ENCODE results near the gene DPH6. TPM values are rescaled to one million over a fixed set of nuclear protein-coding genes. Genes with fewer than 3 reads are reported as not detected.

DPH6 gene
- polyA plus RNA-seq, 2 donors, result 6.8 to 10.7 TPM

DNA sequence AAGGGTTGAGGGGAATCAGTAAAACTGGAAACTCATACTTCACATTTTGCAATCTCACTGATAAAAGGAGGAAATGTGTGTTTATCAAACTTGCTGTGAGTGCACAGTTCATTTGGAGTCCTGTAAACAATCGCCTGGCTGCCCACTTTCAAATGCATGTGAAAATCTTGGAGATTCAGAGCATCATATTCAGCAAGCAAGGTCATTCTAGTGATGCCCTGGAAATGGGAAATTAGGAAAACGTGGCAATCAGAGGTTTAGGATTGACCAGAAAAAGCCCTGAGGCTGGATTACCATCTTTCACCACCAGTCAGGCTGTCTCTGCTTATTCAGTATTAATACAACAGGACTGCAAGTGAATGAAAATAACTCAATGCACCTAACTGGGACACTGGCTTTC lies 23.9 kb downstream of the DPH6 start:
- Histone ChIP-seq H3K4me3 (ENCODE audit: low read depth in 1 of 2, low read length in 2 of 2) (no peak overlapping the region), H3K4me1 (ENCODE audit: control insufficient read depth in 2 of 2, insufficient read depth in 2 of 2, low read length in 1 of 2) (no peaks in the 10 kb centered on the region), H3K9me3 (ENCODE audit: control insufficient read depth in 2 of 2, insufficient read depth in 1 of 2, low read depth in 1 of 2, low read length in 1 of 2) (no peaks in the 10 kb centered on the region), H3K36me3 (ENCODE audit: control insufficient read depth in 2 of 2, insufficient read depth in 2 of 2, low read length in 1 of 2) (no peaks in the 10 kb centered on the region), H3K27ac (ENCODE audit: low read depth in 2 of 2, low read length in 1 of 2) (no peak overlapping the region), H3K27me3 (ENCODE audit: control insufficient read depth in 1 of 2, insufficient read depth in 2 of 2, low read length in 2 of 2) (no peaks in the 10 kb centered on the region)
- WGBS, 2 donors, result 54 to 56% methylated on average over 2 of the region's 2 CpGs

DNA sequence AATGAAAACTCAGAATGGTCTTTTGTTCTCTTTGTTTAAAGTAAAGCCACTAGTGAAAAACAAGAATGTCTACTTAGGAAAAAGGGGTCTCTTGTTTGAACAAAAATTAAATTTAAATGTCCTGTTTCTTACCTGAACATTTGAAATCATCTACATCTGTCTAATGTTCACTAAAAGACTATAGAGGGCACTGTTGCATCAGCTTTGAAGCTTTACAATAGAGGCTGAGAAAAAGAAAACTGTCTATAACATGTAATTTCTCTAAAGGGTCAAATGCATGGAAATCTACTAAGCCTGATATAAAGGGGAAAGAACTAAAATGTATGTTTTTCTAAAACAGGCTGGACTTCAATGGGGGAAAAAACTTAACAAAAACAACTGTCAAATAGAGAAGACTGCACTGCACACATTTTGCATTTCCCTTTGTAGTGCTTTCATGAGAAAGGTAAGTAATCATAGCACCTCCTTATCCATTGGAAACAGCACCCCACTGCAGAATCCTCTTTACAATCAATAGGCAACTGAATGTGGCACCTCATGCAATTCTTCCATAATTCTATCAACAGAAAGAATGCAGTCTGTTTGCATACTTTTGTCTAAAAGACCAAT lies 26.3 kb downstream of the DPH6 start:
- no peaks in the 10 kb centered on the region for H3K27me3 ChIP-seq (ENCODE audit: control insufficient read depth in 1 of 2, insufficient read depth in 2 of 2, low read length in 2 of 2)
- H3K36me3 ChIP-seq (ENCODE audit: control insufficient read depth in 2 of 2, insufficient read depth in 2 of 2, low read length in 1 of 2), result no peaks in the 10 kb centered on the region
- no peak overlapping the region for H3K27ac ChIP-seq (ENCODE audit: low read depth in 2 of 2, low read length in 1 of 2)
- H3K4me1 ChIP-seq (ENCODE audit: control insufficient read depth in 2 of 2, insufficient read depth in 2 of 2, low read length in 1 of 2), result no peaks in the 10 kb centered on the region
- H3K4me3 ChIP-seq (ENCODE audit: low read depth in 1 of 2, low read length in 2 of 2), result no peak overlapping the region
- no peaks in the 10 kb centered on the region for H3K9me3 ChIP-seq (ENCODE audit: control insufficient read depth in 2 of 2, insufficient read depth in 1 of 2, low read depth in 1 of 2, low read length in 1 of 2)

- Histone ChIP-seq H3K27me3 (ENCODE audit: control insufficient read depth in 1 of 2, insufficient read depth in 2 of 2, low read length in 2 of 2) (no peaks in the 10 kb centered on the region), H3K9me3 (ENCODE audit: control insufficient read depth in 2 of 2, insufficient read depth in 1 of 2, low read depth in 1 of 2, low read length in 1 of 2) (no peaks in the 10 kb centered on the region), H3K27ac (ENCODE audit: low read depth in 2 of 2, low read length in 1 of 2) (no peak overlapping the region), H3K36me3 (ENCODE audit: control insufficient read depth in 2 of 2, insufficient read depth in 2 of 2, low read length in 1 of 2) (no peaks in the 10 kb centered on the region), H3K4me3 (ENCODE audit: low read depth in 1 of 2, low read length in 2 of 2) (no peak overlapping the region), H3K4me1 (ENCODE audit: control insufficient read depth in 2 of 2, insufficient read depth in 2 of 2, low read length in 1 of 2) (no peaks in the 10 kb centered on the region)
- WGBS, 2 donors, result 53 to 62% methylated on average over 1 of the region's 1 CpG
Observed at GRCh38 chr15:35519052-35519451, 26.9 kb downstream of the DPH6 start.

DNA sequence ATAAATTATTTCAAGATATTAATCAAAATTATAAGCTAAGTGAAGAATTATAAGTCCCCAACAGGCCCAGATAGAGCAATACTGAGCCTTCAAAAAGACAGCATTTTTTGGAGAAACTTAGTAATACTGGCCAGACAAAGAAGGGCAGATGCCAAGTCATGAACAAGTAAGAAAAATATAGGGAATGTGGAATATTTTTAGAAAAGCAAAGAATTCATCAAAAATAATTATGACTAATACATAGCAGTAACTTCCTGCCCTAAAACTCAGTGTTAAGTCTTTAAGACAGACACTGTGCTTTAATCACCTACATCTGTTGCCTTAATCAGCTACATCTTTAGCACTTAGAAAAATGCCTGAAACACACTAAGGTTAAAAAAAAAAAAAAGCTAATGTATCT lies 31.2 kb downstream of the DPH6 start:
- no peaks in the 10 kb centered on the region for H3K36me3 ChIP-seq (ENCODE audit: control insufficient read depth in 2 of 2, insufficient read depth in 2 of 2, low read length in 1 of 2)

DNA sequence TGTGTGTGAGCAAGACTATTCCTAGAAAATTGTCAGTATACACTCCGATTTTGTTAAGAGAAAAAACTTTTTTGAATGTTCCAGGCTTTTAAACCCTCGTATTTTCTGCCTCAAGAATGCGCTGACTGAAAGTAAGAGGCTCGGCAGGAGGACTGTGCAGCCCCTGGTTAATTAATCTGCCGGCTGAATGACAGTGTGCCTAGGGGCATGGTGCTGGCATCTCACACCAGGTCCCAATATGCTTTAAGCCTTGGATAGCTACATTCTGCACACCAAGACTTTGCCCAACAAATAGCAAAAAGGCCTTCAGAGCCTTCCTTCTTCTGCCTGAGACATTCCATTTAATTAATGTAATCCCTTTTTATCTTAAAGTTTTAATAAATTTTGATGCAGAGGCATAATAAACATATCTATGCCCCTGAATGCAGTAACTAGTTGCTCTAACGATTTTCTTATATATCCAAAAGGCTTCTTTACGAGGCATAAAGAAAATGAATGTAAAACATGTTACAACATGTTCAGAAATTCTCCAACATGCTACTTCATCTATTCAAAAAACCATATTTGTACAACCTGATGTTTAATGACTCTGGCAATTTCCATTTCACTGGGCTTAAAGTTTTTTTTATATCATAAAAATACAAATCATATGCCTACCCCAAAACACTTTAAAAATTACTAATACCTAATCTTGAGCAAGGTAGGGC lies 37.9 kb downstream of the DPH6 start:
- Histone ChIP-seq H3K4me1 (ENCODE audit: control insufficient read depth in 2 of 2, insufficient read depth in 2 of 2, low read length in 1 of 2) (no peaks in the 10 kb centered on the region), H3K4me3 (ENCODE audit: low read depth in 1 of 2, low read length in 2 of 2) (no peak overlapping the region), H3K9me3 (ENCODE audit: control insufficient read depth in 2 of 2, insufficient read depth in 1 of 2, low read depth in 1 of 2, low read length in 1 of 2) (no peaks in the 10 kb centered on the region), H3K27me3 (ENCODE audit: control insufficient read depth in 1 of 2, insufficient read depth in 2 of 2, low read length in 2 of 2) (no peaks in the 10 kb centered on the region), H3K36me3 (ENCODE audit: control insufficient read depth in 2 of 2, insufficient read depth in 2 of 2, low read length in 1 of 2) (no peaks in the 10 kb centered on the region), H3K27ac (ENCODE audit: low read depth in 2 of 2, low read length in 1 of 2) (no peak overlapping the region)
- 61 to 70% methylated on average over 7 of the region's 7 CpGs for WGBS, 2 donors

More for the DNA sequence above, 31.2 kb downstream of the DPH6 start:
- H3K4me1 ChIP-seq (ENCODE audit: control insufficient read depth in 2 of 2, insufficient read depth in 2 of 2, low read length in 1 of 2), result no peaks in the 10 kb centered on the region
- no peaks in the 10 kb centered on the region for H3K9me3 ChIP-seq (ENCODE audit: control insufficient read depth in 2 of 2, insufficient read depth in 1 of 2, low read depth in 1 of 2, low read length in 1 of 2)
- H3K27me3 ChIP-seq (ENCODE audit: control insufficient read depth in 1 of 2, insufficient read depth in 2 of 2, low read length in 2 of 2), result no peaks in the 10 kb centered on the region
- no peak overlapping the region for H3K27ac ChIP-seq (ENCODE audit: low read depth in 2 of 2, low read length in 1 of 2)
- no peak overlapping the region for H3K4me3 ChIP-seq (ENCODE audit: low read depth in 1 of 2, low read length in 2 of 2)

DNA sequence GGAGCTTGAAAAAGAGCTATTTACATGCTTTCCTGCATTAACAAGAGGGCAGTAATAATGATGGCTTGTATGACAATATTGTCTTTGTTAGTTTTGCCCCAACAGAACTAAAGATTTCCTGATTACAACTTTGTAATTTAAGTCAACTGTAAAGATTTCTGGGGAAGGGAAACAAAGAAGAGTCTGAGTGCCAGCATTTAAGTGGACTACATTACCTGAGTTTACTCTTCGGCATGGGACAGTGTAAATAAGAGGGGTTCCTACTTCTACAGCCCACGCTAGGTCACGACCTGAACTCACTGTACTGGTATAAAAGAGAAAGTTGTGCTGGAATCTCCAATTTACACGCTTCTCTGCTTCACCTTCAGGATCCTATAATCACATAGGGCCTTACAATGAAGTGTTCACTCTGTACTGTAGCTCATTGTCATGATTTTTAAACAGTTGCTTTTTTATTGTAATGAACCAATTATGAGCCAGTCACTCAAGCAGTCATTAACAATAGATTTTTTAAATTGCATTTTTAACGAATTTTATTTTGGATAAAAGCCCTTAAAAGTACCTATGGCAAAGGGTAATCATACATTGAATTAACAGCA lies 39.6 kb downstream of the DPH6 start:
- WGBS, 2 donors, result 64 to 73% methylated on average over 5 of the region's 5 CpGs
- H3K27me3 ChIP-seq (ENCODE audit: control insufficient read depth in 1 of 2, insufficient read depth in 2 of 2, low read length in 2 of 2), result no peaks in the 10 kb centered on the region

GRCh38 chr15:35505809-35506208 lies 40.2 kb downstream of the DPH6 start:
- no peaks in the 10 kb centered on the region for H3K27me3 ChIP-seq (ENCODE audit: control insufficient read depth in 1 of 2, insufficient read depth in 2 of 2, low read length in 2 of 2)
- no peaks in the 10 kb centered on the region for H3K4me1 ChIP-seq (ENCODE audit: control insufficient read depth in 2 of 2, insufficient read depth in 2 of 2, low read length in 1 of 2)
- H3K9me3 ChIP-seq (ENCODE audit: control insufficient read depth in 2 of 2, insufficient read depth in 1 of 2, low read depth in 1 of 2, low read length in 1 of 2), result no peaks in the 10 kb centered on the region
- H3K36me3 ChIP-seq (ENCODE audit: control insufficient read depth in 2 of 2, insufficient read depth in 2 of 2, low read length in 1 of 2), result no peaks in the 10 kb centered on the region
- no peak overlapping the region for H3K27ac ChIP-seq (ENCODE audit: low read depth in 2 of 2, low read length in 1 of 2)
- H3K4me3 ChIP-seq (ENCODE audit: low read depth in 1 of 2, low read length in 2 of 2), result no peak overlapping the region

More for the DNA sequence above, 39.6 kb downstream of the DPH6 start:
- Histone ChIP-seq H3K9me3 (ENCODE audit: control insufficient read depth in 2 of 2, insufficient read depth in 1 of 2, low read depth in 1 of 2, low read length in 1 of 2) (no peaks in the 10 kb centered on the region), H3K27ac (ENCODE audit: low read depth in 2 of 2, low read length in 1 of 2) (no peak overlapping the region), H3K4me1 (ENCODE audit: control insufficient read depth in 2 of 2, insufficient read depth in 2 of 2, low read length in 1 of 2) (no peaks in the 10 kb centered on the region), H3K36me3 (ENCODE audit: control insufficient read depth in 2 of 2, insufficient read depth in 2 of 2, low read length in 1 of 2) (no peaks in the 10 kb centered on the region), H3K4me3 (ENCODE audit: low read depth in 1 of 2, low read length in 2 of 2) (no peak overlapping the region)

- Histone ChIP-seq H3K4me3 (ENCODE audit: low read depth in 1 of 2, low read length in 2 of 2) (no peak overlapping the region), H3K9me3 (ENCODE audit: control insufficient read depth in 2 of 2, insufficient read depth in 1 of 2, low read depth in 1 of 2, low read length in 1 of 2) (no peaks in the 10 kb centered on the region), H3K36me3 (ENCODE audit: control insufficient read depth in 2 of 2, insufficient read depth in 2 of 2, low read length in 1 of 2) (no peaks in the 10 kb centered on the region), H3K4me1 (ENCODE audit: control insufficient read depth in 2 of 2, insufficient read depth in 2 of 2, low read length in 1 of 2) (no peaks in the 10 kb centered on the region), H3K27ac (ENCODE audit: low read depth in 2 of 2, low read length in 1 of 2) (no peak overlapping the region), H3K27me3 (ENCODE audit: control insufficient read depth in 1 of 2, insufficient read depth in 2 of 2, low read length in 2 of 2) (no peaks in the 10 kb centered on the region)
- WGBS, 2 donors, result 85 to 88% methylated on average over 1 of the region's 1 CpG
Observed at GRCh38 chr15:35505141-35505540, 40.8 kb downstream of the DPH6 start.

- Histone ChIP-seq H3K27ac (ENCODE audit: low read depth in 2 of 2, low read length in 1 of 2) (no peak overlapping the region), H3K9me3 (ENCODE audit: control insufficient read depth in 2 of 2, insufficient read depth in 1 of 2, low read depth in 1 of 2, low read length in 1 of 2) (no peaks in the 10 kb centered on the region), H3K4me1 (ENCODE audit: control insufficient read depth in 2 of 2, insufficient read depth in 2 of 2, low read length in 1 of 2) (no peaks in the 10 kb centered on the region), H3K27me3 (ENCODE audit: control insufficient read depth in 1 of 2, insufficient read depth in 2 of 2, low read length in 2 of 2) (no peaks in the 10 kb centered on the region), H3K36me3 (ENCODE audit: control insufficient read depth in 2 of 2, insufficient read depth in 2 of 2, low read length in 1 of 2) (no peaks in the 10 kb centered on the region), H3K4me3 (ENCODE audit: low read depth in 1 of 2, low read length in 2 of 2) (no peak overlapping the region)
- WGBS, 2 donors, result 59 to 70% methylated on average over 4 of the region's 4 CpGs
Observed at GRCh38 chr15:35499723-35500122, 46.2 kb downstream of the DPH6 start.

GRCh38 chr15:35496585-35496984 lies 49.4 kb downstream of the DPH6 start:
- Histone ChIP-seq H3K9me3 (ENCODE audit: control insufficient read depth in 2 of 2, insufficient read depth in 1 of 2, low read depth in 1 of 2, low read length in 1 of 2) (no peaks in the 10 kb centered on the region), H3K4me3 (ENCODE audit: low read depth in 1 of 2, low read length in 2 of 2) (no peak overlapping the region), H3K4me1 (ENCODE audit: control insufficient read depth in 2 of 2, insufficient read depth in 2 of 2, low read length in 1 of 2) (no peaks in the 10 kb centered on the region), H3K36me3 (ENCODE audit: control insufficient read depth in 2 of 2, insufficient read depth in 2 of 2, low read length in 1 of 2) (no peaks in the 10 kb centered on the region), H3K27ac (ENCODE audit: low read depth in 2 of 2, low read length in 1 of 2) (no peak overlapping the region), H3K27me3 (ENCODE audit: control insufficient read depth in 1 of 2, insufficient read depth in 2 of 2, low read length in 2 of 2) (no peaks in the 10 kb centered on the region)
